Endothelial cell (in vitro differentiated cells): Measurements from ENCODE around the gene MEIS1. TPM values are rescaled to one million over a fixed set of nuclear protein-coding genes. Genes with fewer than 3 reads are reported as not detected.
A peak's percentile ranks its signal among the peaks of the same experiment; 100 is the strongest.

Experiments
- DNase-seq: peaks from one replicate; pipeline ENCODE4 v3.0.0; 2021; ENCODE audit warnings: low spot score
- H3K27ac Mint-ChIP-seq: one replicate; pipeline ENCODE4 v1.8.0; 2021; ENCODE audit warnings: mixed read lengths, inconsistent platforms; ENCODE audit not compliant: unreplicated experiment
- H3K27me3 Mint-ChIP-seq: one replicate; pipeline ENCODE4 v1.8.0; 2021; ENCODE audit warnings: mild to moderate bottlenecking, moderate library complexity, mixed read lengths, inconsistent platforms; ENCODE audit not compliant: unreplicated experiment
- H3K36me3 Mint-ChIP-seq: one replicate; pipeline ENCODE4 v1.8.0; 2021; ENCODE audit warnings: mild to moderate bottlenecking, low read depth, mixed read lengths, inconsistent platforms; ENCODE audit not compliant: unreplicated experiment
- H3K4me1 Mint-ChIP-seq: one replicate; pipeline ENCODE4 v1.8.0; 2021; ENCODE audit warnings: mild to moderate bottlenecking, mixed read lengths, inconsistent platforms; ENCODE audit not compliant: unreplicated experiment
- H3K4me3 Mint-ChIP-seq: one replicate; pipeline ENCODE4 v1.8.0; 2021; ENCODE audit warnings: mild to moderate bottlenecking, mixed read lengths, inconsistent platforms; ENCODE audit not compliant: unreplicated experiment
- H3K9me3 Mint-ChIP-seq: one replicate; pipeline ENCODE4 v1.8.0; 2021; ENCODE audit warnings: mixed read lengths, inconsistent platforms; ENCODE audit not compliant: unreplicated experiment
- CTCF ChIP-seq: fragments of 200-600 bp; sonication (generic); IDR thresholded peaks from one replicate; pipeline ENCODE4 v1.5.0; 2021; ENCODE audit warnings: antibody characterized with exemption; ENCODE audit not compliant: unreplicated experiment
- total RNA-seq: library from RNA; stranded (reverse); fragmentation: NEBNext Ultra II Directional; extraction: Animal tissue kit (Norgen Biotek cat#: 25700); gene quantifications from one replicate; pipeline ENCODE4 v1.2.1, GENCODE V29; 2021; ENCODE audit not compliant: unreplicated experiment

The MEIS1 gene
- total RNA-seq, 1 donor from 2014 or later: 13.3 TPM

GRCh38 chr2:66418381-66418780, 16.5 kb upstream of the MEIS1 start:
- Mint-ChIP-seq H3K27ac (no peak overlapping the region), H3K27me3 (no peaks in the 10 kb centered on the region), H3K4me1 (no peaks in the 10 kb centered on the region), H3K36me3 (no peaks in the 10 kb centered on the region), H3K9me3 (no peaks in the 10 kb centered on the region), H3K4me3 (no peak overlapping the region)
- no peak for TF ChIP-seq CTCF
- no peak for DNase-seq

GRCh38 chr2:66421612-66422011, 13.3 kb upstream of the MEIS1 start:
- no peak for TF ChIP-seq CTCF
- no peaks in the 10 kb centered on the region for H3K36me3 Mint-ChIP-seq
- peaks cover 7% of the 10 kb centered on the region for H3K27me3 Mint-ChIP-seq
- no peak overlapping the region for H3K27ac Mint-ChIP-seq
- peaks cover 12% of the 10 kb centered on the region for H3K4me1 Mint-ChIP-seq
- DNase-seq: no peak
- H3K9me3 Mint-ChIP-seq: no peaks in the 10 kb centered on the region
- H3K4me3 Mint-ChIP-seq: no peak overlapping the region

DNA sequence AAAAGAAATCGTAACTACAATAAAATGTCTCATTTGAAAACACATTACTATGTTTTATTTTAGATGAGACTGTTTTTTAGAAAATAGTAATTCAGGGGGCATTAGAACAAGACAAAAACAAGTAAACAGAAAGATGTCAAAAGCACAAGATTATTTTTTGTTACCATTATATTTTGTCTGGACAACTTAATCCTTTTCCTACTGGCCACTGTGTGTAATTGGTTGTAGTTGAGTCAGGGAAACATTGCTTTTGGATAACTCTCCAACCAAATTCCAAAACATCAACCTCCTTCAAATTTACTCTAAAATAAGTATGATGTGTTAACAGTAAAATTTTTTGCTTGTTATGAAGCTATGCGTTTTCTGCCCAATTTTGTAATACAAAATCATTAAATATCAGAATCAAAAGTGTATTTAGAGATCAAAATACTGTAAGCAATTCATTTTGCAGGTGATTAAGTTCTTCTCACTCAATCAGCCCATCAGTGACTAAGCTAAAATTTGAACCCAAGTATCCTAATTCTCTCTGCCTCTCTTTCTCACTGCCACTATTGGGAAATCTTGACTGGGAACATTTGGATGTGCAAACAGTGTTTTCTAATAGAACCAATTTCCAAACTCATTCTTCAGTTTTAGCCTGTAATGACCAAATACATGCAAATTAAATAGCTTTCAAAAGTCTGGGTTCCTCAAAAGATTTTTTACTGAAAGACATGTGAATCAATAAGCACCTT, 11.4 kb upstream of the MEIS1 start:
- Mint-ChIP-seq H3K27ac (no peak overlapping the region), H3K9me3 (no peaks in the 10 kb centered on the region), H3K36me3 (peaks cover 3% of the 10 kb centered on the region), H3K27me3 (peaks cover 10% of the 10 kb centered on the region), H3K4me1 (peaks cover 17% of the 10 kb centered on the region), H3K4me3 (no peak overlapping the region)
- TF ChIP-seq CTCF: no peak
- DNase-seq: no peak

GRCh38 chr2:66426244-66427111, 8.4 kb upstream of the MEIS1 start:
- H3K27ac Mint-ChIP-seq: no peak overlapping the region
- H3K4me1 Mint-ChIP-seq: peaks cover 19% of the 10 kb centered on the region

More at GRCh38 chr2:66426244-66427111, 8.4 kb upstream of the MEIS1 start:
- peaks cover 12% of the 10 kb centered on the region for H3K27me3 Mint-ChIP-seq
- H3K4me3 Mint-ChIP-seq: peak overlapping the region; percentile 85
- no peaks in the 10 kb centered on the region for H3K9me3 Mint-ChIP-seq
- peak; percentile 18 for DNase-seq
- peaks cover 3% of the 10 kb centered on the region for H3K36me3 Mint-ChIP-seq
- no peak for TF ChIP-seq CTCF
